ENCODE results near the gene RANBP3. TPM values are rescaled to one million over a fixed set of nuclear protein-coding genes. Genes with fewer than 3 reads are reported as not detected.
"Not testable (repeated sequence)": the region's sequence is repeated elsewhere in the genome, so short reads cannot be mapped to it uniquely, and the experiment has no call there.

The RANBP3 gene
- total RNA-seq, 1 donor from 2014 or later, result 36.9 TPM

GRCh38 chr19:6006896-6007295 lies 29.0 kb upstream of the RANBP3 start:
- no peak for DNase-seq

- DNase-seq, result not testable (repeated sequence)
Observed at GRCh38 chr19:6006070-6006446, 28.1 kb upstream of the RANBP3 start.

- DNase-seq, result no peak
Observed at GRCh38 chr19:6005321-6006069, 27.6 kb upstream of the RANBP3 start.

- DNase-seq, result no peak
Observed at GRCh38 chr19:6003976-6004375, 26.0 kb upstream of the RANBP3 start.

GRCh38 chr19:6002591-6002990 lies 24.7 kb upstream of the RANBP3 start:
- no peak for DNase-seq

- DNase-seq, result no peak
Observed at GRCh38 chr19:6000228-6000847, 22.4 kb upstream of the RANBP3 start.

GRCh38 chr19:5999693-6000092 lies 21.8 kb upstream of the RANBP3 start:
- no peak for DNase-seq

- no peak for DNase-seq
Observed at GRCh38 chr19:5997371-5997770, 19.4 kb upstream of the RANBP3 start.

- no peak for DNase-seq
Observed at GRCh38 chr19:5996623-5997320, 18.8 kb upstream of the RANBP3 start.

GRCh38 chr19:5996102-5996501 lies 18.2 kb upstream of the RANBP3 start:
- no peak for DNase-seq

- no peak for DNase-seq
Observed at GRCh38 chr19:5995606-5996005, 17.7 kb upstream of the RANBP3 start.

GRCh38 chr19:5994405-5995165 lies 16.6 kb upstream of the RANBP3 start:
- DNase-seq, result no peak

- DNase-seq, result peak; percentile 13
Observed at GRCh38 chr19:5993648-5994358, 15.9 kb upstream of the RANBP3 start.

GRCh38 chr19:5993201-5993600 lies 15.3 kb upstream of the RANBP3 start:
- DNase-seq, result no peak

GRCh38 chr19:5992756-5993155 lies 14.8 kb upstream of the RANBP3 start:
- no peak for DNase-seq

GRCh38 chr19:5991244-5991838 lies 13.4 kb upstream of the RANBP3 start:
- DNase-seq, result no peak

- no peak for DNase-seq
Observed at GRCh38 chr19:5990289-5990797, 12.4 kb upstream of the RANBP3 start.

GRCh38 chr19:5989388-5990074 lies 11.6 kb upstream of the RANBP3 start:
- DNase-seq, result no peak

- no peak for DNase-seq
Observed at GRCh38 chr19:5988517-5989387, 10.8 kb upstream of the RANBP3 start.
